AG09309 (cell line): ENCODE results near the gene APLF.

Experiments used
- DNase-seq: peaks from one replicate; pipeline ENCODE4 v3.0.0-alpha.2; 2010; ENCODE audit warnings: low read depth
- H3K4me3 ChIP-seq: 2 replicates; pipeline ENCODE4 v1.5.1; 2011; ENCODE audit warnings: mild to moderate bottlenecking, low read depth, low read length, moderate library complexity; ENCODE audit not compliant: control insufficient read depth
- CTCF ChIP-seq: IDR thresholded peaks from 2 replicates; pipeline ENCODE4 v1.5.1; 2011; ENCODE audit warnings: mild to moderate bottlenecking, low read depth, low read length, inconsistent platforms; ENCODE audit not compliant: insufficient read depth, control insufficient read depth; ENCODE audit errors: missing control alignments

The APLF gene

GRCh38 chr2:68623820-68624219, 156.4 kb downstream of the APLF start:
- no peak for TF ChIP-seq CTCF
- H3K4me3 ChIP-seq = no peak overlapping the region
- DNase-seq = no peak

- no peak overlapping the region for H3K4me3 ChIP-seq
- no peak for DNase-seq
- no peak for TF ChIP-seq CTCF
These were observed 160.2 kb downstream of the APLF start for GRCh38 chr2:68627615-68628014.
